ENCODE data around the gene PTPN9.
"Not testable (repeated sequence)": the region's sequence is repeated elsewhere in the genome, so short reads cannot be mapped to it uniquely, and the experiment has no call there.

PTPN9 gene

DNA sequence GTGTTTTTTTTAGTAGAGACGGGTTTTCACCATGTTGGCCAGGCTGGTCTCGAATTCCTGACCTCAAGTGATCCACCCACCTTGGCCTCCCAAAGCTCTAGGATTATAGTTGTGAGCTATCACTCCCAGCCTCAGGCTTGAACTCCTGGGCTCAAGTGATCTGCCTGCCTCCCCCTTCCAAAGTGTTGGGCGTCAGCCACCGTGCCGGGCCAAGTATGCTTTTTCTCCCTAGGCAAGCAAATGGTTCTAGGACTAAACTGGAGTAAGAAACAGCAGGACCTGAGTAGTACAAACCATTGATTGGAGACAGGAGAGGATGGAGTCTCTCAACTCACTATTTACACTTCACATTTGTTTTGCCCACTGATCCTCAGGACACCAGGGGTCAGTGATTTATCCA is 4.6 kb upstream of the PTPN9 start:
- DNase-seq (ENCODE audit: low read depth in 2 of 2, low spot score in 1 of 2) = no peak

DNA sequence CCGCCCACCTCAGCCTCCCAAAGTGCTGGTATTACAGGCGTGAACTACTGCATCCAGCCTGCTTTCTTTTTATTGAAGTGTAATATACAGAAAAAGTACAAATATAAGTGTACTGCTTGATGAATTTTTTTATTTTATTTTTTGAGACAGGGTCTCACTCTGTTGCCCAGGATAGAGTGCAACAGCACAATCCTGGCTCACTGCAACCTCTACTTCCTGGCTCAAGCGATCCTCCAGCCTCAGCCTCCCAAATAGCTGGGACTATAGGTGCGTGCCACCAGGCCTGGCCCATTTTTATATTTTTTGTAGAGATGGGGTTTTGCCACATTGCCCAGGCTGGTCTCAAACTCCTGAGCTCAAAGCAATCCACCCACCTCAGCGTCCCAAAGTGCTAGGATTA is 3.8 kb upstream of the PTPN9 start:
- not testable (repeated sequence) for DNase-seq (ENCODE audit: low read depth in 2 of 2, low spot score in 1 of 2)

DNA sequence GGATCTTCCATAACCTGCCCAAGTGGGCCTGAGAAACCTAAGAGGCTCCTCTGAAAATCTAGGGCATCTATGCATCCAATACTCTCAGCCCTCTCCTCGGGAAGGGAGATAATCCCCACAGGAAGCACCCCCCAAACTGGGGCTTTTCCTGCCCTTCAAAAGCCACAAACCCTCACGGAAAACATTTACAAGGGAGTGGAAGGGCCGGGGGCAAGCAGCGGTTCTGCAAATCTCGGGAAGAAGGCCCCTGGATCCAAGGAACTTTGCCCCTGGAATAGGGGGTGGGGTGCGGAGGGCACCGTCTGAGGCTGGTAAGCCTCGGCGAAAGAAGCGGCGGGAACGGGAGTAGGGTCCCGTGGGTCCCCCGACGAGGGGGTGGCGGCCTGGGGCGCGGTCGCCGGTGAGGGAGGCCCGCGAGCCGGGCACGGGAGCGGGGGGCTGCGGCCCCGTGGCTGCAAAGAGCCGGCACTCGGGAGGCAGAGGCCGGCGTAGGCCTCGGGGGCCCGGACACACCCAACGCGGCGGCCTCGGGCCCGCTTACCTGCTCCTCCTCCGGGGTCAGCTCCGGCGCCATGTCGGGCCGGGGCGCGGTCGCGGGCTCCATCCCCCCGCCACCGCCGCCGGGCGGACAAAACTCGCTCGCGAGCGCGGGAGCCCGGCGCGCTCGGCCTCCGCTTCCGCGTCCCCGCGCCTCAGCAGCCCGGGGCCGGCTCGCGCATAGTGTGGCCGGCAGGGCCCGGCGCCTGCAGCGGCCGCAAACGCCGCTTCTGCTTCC is 755 bp downstream of the PTPN9 start:
- no peak for DNase-seq (ENCODE audit: low read depth in 2 of 2, low spot score in 1 of 2)

DNA sequence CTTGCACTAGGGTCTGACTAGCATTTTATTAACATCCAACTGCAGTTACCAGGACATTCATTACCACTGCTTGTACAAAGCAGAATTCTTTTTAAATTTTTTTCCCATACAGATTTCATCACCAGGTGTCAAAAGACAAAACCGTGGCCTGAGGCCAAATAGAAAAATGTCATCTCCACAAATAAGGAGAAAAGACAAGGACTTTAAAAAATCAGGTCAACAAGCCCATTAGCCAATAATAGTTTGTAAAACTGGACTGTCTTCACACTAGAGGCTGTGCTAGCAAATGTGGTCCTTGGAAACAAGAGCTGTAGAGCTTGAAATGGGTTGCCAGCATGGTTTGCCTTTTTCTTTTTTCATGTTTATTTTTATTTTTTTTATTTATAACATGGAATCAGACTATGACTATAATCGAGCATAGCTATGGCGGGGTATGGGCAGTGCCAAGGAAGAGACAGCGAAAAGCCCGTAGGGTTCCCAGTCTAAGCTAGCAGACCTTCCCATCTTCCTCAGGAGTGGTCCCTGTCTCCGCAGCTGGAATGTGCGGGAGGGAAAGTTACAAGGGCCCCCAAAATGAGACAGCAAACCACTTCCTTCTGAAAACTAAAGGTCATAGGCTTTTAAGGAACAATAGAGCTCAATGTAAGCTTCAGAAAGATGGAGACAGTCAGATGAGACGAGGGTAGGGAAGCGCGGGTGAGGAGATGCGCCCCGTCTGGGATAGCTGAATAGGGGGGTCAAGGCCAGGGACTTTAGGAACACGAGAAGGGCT is 1.5 kb downstream of the PTPN9 start:
- no peak for DNase-seq (ENCODE audit: low read depth in 2 of 2, low spot score in 1 of 2)

DNA sequence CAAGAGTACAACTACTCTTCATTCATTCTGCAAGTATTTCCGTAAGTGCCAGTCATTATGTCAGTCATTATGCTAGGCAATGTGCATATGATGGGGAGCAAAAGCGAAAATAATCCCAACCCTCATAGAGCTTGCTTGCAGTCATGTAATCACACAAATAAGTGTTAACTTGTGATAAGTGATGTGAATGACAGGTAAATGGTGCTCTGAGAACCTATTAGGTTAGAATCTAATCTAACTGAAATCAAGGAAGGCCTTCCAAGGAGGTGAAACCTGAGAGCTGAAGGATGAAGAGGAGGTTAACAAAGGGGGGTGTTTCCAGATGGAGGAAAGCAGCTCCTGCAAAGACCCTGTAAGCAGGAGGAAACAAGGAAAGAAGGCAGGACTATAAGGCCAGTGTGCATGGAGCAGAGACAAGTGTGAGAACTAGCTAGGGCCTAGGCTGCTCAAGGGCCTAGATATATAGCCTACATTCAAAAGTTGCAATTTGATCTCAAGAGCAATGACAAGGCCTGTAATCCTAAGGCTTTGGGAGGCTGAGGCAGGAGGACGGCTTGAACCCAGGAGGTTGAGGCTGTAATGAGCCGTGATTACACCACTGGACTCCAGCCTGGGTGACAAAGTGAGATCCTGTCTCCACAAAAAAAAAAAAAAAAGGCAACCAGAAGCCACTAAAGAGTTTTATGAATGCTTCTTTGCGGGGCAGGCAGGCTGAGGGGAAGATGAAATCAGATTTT is 5.3 kb downstream of the PTPN9 start:
- DNase-seq (ENCODE audit: low read depth in 2 of 2, low spot score in 1 of 2) = no peak

DNA sequence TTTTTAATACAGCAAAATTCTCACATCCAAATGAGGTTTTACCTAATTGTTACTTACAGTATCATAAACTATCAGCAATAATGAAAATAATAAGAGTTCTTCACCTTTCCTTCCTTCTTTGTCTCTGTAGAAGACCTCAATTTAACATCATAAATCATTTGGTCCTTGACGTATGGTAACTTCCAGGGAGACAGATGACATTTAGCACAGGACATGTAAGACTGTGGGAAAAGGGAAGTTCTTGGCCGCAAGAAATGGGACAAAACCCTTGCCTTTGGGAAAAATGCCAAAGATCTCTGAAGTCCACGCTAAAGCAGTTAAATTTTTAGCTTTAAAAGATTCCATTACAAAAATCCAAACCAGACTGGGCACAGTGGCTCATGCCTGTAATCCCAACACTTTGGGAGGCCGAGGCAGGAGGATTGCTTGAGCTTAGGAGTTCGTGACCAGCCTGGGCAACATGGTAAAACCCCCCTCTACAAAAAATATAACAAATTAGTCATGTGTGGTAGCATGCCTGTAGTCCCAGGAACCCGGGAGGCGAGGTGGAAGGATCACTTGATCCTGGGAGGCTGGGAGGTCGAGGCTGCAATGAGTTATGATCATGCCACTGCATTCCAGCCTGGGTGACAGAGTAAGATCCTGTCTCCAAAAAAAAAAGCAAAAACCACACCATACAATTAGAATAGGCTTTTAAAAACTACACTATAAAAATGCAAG is 8.8 kb downstream of the PTPN9 start:
- DNase-seq (ENCODE audit: low read depth in 2 of 2, low spot score in 1 of 2) = no peak

DNA sequence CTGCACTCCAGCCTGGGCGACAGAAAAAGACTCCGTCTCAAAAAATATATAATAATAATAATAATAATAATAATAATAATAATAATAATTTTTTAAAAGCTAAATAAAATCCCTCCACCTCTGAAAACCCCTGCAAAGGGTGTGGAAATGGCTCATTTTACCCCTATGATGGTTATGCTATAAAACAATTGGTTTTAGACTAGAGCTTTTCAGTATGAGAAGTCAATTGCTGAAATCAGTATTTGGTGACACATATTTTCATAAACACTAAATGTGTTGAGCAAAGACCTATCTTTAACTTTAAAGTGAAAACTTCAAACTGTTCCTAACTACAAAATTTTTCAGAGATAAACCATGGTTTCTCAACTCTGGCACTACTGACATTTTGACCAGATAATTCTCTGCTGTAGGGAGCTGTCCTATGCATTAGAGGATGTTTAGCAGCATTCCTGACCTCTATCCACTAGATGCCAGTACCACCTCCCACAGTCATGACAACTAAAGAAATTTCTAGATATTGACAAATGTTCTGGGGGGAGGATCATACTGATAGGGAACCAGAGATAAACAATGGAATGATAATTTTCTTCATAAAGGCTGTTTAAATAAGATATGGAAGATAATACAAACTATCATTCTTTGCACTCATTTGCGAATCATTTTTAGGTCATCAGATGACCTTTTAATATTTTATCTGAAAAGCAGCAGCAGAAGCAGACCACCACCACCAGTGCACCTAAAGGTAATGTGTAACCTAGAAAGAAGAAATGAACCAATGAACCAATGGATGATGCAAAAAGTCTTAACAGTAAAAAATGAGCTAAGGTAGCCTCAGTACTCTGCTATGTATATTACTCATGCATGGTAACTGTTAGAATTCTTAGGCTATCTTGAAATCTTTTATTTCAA is 13.8 kb downstream of the PTPN9 start:
- DNase-seq (ENCODE audit: low read depth in 2 of 2, low spot score in 1 of 2) = no peak

DNA sequence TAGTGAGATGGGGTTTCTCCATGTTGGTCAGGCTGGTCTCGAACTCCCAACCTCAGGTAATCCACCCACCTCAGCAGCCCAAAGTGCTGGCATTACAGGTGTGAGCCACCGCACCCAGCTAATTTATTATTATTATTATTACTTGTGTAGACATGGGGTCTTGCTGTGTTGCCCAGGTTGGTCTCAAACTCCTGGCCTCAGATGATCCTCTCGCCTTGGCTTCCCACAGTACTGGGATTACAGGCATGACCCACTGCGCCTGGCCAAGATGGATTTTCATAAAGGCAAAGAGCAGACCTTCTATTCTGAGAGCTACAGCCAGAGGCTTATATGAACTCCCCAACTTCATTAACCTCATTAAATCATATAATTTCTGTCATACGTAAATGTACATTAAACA is 17.2 kb downstream of the PTPN9 start:
- DNase-seq (ENCODE audit: low read depth in 2 of 2, low spot score in 1 of 2) = no peak

DNA sequence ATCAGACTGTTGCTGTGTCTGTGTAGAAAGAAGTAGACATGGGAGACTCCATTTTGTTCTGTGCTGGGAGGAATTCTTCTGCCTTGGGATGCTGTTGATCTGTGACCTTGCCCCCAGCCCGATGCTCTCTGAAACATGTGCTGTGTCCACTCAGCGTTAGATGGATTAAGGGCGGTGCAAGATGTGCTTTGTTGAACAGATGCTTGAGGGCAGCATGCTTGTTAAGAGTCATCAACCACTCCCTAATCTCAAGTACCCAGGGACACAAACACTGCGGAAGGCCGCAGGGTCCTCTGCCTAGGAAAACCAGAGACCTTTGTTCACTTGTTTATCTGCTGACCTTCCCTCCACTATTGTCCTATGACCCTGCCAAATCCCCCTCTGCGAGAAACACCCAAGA is 19.8 kb downstream of the PTPN9 start:
- DNase-seq (ENCODE audit: low read depth in 2 of 2, low spot score in 1 of 2) = not testable (repeated sequence)

DNA sequence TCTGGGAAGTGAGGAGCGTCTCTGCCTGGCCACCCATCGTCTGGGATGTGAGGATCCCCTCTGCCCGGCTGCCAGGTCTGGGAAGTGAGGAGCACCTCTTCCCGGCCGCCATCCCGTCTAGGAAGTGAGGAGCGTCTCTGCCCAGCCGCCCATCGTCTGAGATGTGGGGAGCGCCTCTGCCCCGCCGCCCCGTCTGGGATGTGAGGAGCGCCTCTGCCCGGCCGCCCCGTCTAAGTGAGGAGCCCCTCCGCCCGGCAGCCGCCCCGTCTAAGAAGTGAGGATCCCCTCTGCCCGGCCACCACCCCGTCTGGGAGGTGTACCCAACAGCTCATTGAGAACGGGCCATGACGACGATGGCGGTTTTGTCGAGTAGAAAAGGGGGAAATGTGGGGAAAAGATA is 20.2 kb downstream of the PTPN9 start:
- not testable (repeated sequence) for DNase-seq (ENCODE audit: low read depth in 2 of 2, low spot score in 1 of 2)

DNA sequence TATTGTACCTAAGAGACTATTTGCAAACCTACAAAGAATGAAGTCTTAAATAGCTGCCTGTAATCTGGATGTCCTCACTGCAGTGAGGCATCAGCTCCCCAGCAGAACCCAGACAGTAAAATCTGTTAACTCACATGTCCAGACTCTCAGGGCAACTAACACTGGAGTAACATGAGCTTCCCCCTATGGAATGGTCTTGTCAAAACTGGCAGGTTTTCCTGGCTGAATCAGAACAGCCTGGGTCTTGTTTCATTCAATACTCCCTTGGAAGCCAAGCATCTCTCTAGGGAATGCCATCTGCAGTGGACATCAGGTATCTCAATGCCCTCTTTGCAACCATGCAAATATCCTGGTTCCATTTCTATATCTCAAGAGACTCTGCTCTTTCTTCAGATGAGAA is 24.4 kb downstream of the PTPN9 start:
- no peak for DNase-seq (ENCODE audit: low read depth in 2 of 2, low spot score in 1 of 2)

DNA sequence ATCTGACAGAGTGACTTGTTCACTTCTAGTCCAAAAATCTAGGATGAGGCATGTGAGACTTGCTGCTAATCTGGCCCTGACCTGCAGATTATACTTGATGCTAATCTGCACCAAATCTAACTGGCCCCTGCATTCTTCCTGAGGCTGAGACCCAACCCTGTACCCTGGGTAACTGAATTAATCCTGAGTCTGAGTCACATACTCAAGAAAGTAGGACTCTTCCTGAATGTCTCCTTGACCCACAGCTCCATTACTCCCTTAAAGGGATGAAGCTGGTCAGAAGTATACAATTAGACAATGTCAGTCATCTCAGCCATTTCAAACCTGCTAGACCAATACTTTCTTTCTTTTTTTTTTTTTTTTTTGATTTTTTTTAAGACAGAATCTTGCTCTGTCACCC is 25.5 kb downstream of the PTPN9 start:
- no peak for DNase-seq (ENCODE audit: low read depth in 2 of 2, low spot score in 1 of 2)

DNA sequence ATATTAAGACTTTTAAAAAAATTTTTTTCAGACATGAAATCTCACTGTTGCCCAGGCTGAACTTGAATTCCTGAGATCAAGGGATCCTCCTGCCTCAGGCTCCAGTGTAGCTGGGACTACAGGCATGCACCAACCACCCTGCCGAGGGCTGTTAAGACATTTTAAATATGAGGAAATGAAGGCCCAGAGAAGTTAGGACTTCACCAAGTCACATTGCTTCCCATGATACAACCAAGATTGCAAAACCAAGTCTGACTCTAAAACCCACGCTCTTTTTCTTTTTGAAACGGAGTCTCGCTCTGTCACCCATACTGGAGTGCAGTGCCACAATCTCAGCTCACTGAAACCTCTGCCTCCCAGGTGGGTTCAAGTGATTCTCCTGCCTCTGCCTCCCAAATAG is 28.0 kb downstream of the PTPN9 start:
- DNase-seq (ENCODE audit: low read depth in 2 of 2, low spot score in 1 of 2) = no peak

DNA sequence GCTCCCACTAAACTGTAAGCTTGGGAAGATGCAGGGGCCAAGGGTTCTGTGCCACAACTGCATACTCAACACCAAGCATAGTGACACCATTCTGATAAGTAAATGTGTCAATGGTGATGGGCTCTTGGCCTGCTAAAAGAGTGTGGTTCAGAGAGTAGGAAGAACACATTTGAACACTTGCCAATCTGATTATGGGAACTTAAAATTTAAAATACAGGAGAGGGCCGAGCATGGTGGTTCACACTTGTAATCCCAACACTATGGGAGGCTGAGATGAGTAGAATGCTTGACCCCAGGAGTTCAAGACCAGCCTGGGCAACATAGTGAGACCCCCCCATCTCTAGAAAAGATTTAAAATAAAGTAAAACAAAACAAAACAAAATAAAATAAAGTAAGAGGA is 34.1 kb downstream of the PTPN9 start:
- no peak for DNase-seq (ENCODE audit: low read depth in 2 of 2, low spot score in 1 of 2)

DNA sequence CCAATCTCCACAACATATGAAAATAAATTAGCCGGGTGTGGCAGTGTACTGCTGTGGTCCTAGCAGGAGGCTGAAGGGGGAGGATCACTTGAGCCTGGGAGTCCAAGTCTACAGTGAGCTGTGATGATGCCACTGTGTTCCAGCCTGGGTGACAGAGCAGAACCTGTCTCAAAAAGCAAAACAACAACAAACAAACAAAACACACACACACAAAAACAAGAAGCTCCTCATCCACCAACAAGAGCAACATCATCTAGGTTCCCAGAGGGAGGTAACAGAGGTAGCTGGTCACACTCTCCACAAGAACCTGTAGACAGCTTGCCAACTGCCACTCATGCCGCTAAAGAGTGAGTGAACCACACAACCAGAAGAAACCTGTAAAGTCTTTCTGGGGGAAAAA is 34.8 kb downstream of the PTPN9 start:
- DNase-seq (ENCODE audit: low read depth in 2 of 2, low spot score in 1 of 2) = no peak

DNA sequence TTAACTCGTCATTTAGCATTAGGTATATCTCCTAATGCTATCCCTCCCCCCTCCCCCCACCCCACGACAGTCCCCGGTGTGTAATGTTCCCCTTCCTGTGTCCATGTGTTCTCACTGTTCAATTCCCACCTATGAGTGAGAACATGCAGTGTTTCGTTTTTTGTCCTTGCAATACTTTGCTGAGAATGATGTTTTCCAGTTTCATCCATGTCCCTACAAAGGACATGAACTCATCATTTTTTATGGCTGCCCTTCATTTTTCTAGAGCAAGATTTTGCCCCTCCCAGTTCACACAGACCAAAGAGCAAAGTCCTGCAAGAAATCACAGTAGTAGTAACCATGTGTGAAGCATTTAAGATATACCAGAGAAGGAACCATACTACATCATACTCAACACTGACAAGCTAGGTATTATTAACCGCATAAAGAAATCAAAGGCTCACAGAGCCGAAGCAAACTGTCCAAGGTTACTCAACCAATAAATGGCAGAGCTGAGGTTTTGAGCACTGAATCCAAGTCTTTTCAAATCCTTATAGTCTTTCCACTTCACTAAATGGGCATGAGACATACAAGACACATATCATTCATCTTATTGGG is 36.1 kb downstream of the PTPN9 start:
- not testable (repeated sequence) for DNase-seq (ENCODE audit: low read depth in 2 of 2, low spot score in 1 of 2)

DNA sequence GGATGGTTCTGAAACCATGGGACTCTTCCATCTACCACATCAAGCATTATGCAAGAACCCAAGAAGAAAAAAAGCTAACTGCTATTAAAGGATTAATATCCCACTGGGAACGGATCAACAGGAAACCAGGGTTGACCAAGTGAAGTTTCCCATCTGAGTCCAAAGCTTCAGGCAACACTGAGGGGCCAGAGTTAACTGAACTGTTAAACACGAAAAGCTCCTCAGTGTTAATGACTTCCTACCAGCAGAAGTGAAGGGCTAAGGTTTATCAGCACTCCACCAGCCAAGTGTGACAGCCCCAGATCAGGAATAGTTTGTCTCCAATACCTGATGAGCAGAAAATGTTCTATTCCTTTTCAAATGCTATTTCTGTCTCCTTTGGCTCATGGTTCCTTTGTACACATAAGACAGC is 36.7 kb downstream of the PTPN9 start:
- no peak for DNase-seq (ENCODE audit: low read depth in 2 of 2, low spot score in 1 of 2)

DNA sequence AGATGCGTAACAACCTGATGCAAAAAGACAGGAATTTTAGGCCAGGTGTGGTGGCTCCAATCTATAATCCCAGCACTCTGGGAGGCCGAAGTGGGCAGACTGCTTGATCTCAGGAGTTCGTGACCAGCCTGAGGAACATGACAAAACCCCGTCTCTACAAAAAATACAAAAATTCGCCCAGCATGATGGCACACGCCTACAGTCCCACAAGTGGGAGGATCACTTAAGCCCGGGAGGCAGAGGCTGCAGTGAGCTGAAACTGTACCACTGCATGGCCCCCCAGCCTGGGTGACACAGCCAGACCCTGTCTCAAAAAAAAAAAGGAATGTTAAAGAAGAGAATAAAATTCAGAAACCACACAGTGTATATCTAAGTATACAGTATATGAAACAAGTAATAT is 40.7 kb downstream of the PTPN9 start:
- no peak for DNase-seq (ENCODE audit: low read depth in 2 of 2, low spot score in 1 of 2)

DNA sequence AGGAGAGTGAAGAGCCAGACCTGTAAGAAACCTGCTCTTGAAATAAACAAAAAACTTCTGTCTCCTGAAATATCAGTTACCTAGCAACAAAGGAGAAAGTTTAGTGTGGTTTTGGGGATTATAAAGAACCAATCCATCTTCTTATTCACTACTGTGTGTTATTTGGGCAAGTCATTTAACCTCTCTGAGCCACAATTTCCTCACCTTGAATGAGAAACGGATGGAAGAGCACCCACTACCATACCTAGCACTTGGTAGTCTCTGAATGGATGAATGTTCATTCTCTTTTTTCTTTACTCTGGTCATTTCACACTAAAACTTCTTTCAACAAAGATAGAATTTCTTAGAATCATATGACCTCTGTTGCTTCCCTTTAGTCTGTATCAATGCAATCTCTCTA is 45.2 kb downstream of the PTPN9 start:
- no peak for DNase-seq (ENCODE audit: low read depth in 2 of 2, low spot score in 1 of 2)
